ENCODE data around the gene HLA-C.

The HLA-C gene

GRCh38 chr6:31271641-31272357 lies at the start of gene HLA-C:
HLA-C (minus strand) TSS chr6:31272092; CDS start chr6:31272071, 21 bp downstream.
- peak; percentile 99 for DNase-seq (ENCODE audit: low read depth)
- Histone ChIP-seq H3K27me3 (replicated peaks; ENCODE audit: control insufficient read depth, insufficient read depth, low read length) (peaks cover 14% of the 10 kb centered on the region), H3K4me1 (ENCODE audit: control insufficient read depth, insufficient read depth, low read length) (peaks cover 10% of the 10 kb centered on the region), H3K9me3 (ENCODE audit: control insufficient read depth, low read length) (peaks cover 6% of the 10 kb centered on the region), H3K36me3 (ENCODE audit: control insufficient read depth, insufficient read depth, low read length, severe bottlenecking) (peaks cover 23% of the 10 kb centered on the region), H3K9ac (ENCODE audit: low read length) (peak within 1 kb of the TSS; percentile 91), H3K4me3 (ENCODE audit: low read length) (peak within 1 kb of the TSS; percentile 87)

GRCh38 chr6:31321005-31321707 lies 49.3 kb upstream of the HLA-C start:
- Histone ChIP-seq H3K4me3 (ENCODE audit: low read length) (no peak overlapping the region), H3K4me1 (ENCODE audit: control insufficient read depth, insufficient read depth, low read length) (no peaks in the 10 kb centered on the region), H3K36me3 (ENCODE audit: control insufficient read depth, insufficient read depth, low read length, severe bottlenecking) (no peaks in the 10 kb centered on the region), H3K9ac (ENCODE audit: low read length) (no peak overlapping the region), H3K9me3 (ENCODE audit: control insufficient read depth, low read length) (peaks cover 13% of the 10 kb centered on the region), H3K27me3 (replicated peaks; ENCODE audit: control insufficient read depth, insufficient read depth, low read length) (peaks cover 6% of the 10 kb centered on the region)
- no peak for DNase-seq (ENCODE audit: low read depth)

- no peaks in the 10 kb centered on the region for H3K36me3 ChIP-seq (ENCODE audit: control insufficient read depth, insufficient read depth, low read length, severe bottlenecking)
- H3K9me3 ChIP-seq (ENCODE audit: control insufficient read depth, low read length), result peaks cover under 1% of the 10 kb centered on the region
- peaks cover 15% of the 10 kb centered on the region for H3K27me3 ChIP-seq (replicated peaks; ENCODE audit: control insufficient read depth, insufficient read depth, low read length)
- DNase-seq (ENCODE audit: low read depth), result no peak
- no peak overlapping the region for H3K4me3 ChIP-seq (ENCODE audit: low read length)
- no peak overlapping the region for H3K9ac ChIP-seq (ENCODE audit: low read length)
- no peaks in the 10 kb centered on the region for H3K4me1 ChIP-seq (ENCODE audit: control insufficient read depth, insufficient read depth, low read length)
Observed at GRCh38 chr6:31317036-31317435, 45.1 kb upstream of the HLA-C start.

GRCh38 chr6:31309641-31310040 lies 37.7 kb upstream of the HLA-C start:
- H3K36me3 ChIP-seq (ENCODE audit: control insufficient read depth, insufficient read depth, low read length, severe bottlenecking), result no peaks in the 10 kb centered on the region
- H3K4me1 ChIP-seq (ENCODE audit: control insufficient read depth, insufficient read depth, low read length), result no peaks in the 10 kb centered on the region
- peaks cover 35% of the 10 kb centered on the region for H3K27me3 ChIP-seq (replicated peaks; ENCODE audit: control insufficient read depth, insufficient read depth, low read length)
- H3K9ac ChIP-seq (ENCODE audit: low read length), result no peak overlapping the region
- no peaks in the 10 kb centered on the region for H3K9me3 ChIP-seq (ENCODE audit: control insufficient read depth, low read length)
- no peak overlapping the region for H3K4me3 ChIP-seq (ENCODE audit: low read length)
- DNase-seq (ENCODE audit: low read depth), result no peak

- H3K27me3 ChIP-seq (replicated peaks; ENCODE audit: control insufficient read depth, insufficient read depth, low read length), result peaks cover 35% of the 10 kb centered on the region
- no peak overlapping the region for H3K9ac ChIP-seq (ENCODE audit: low read length)
- H3K4me3 ChIP-seq (ENCODE audit: low read length), result no peak overlapping the region
- DNase-seq (ENCODE audit: low read depth), result no peak
- H3K4me1 ChIP-seq (ENCODE audit: control insufficient read depth, insufficient read depth, low read length), result no peaks in the 10 kb centered on the region
- no peaks in the 10 kb centered on the region for H3K9me3 ChIP-seq (ENCODE audit: control insufficient read depth, low read length)
- no peaks in the 10 kb centered on the region for H3K36me3 ChIP-seq (ENCODE audit: control insufficient read depth, insufficient read depth, low read length, severe bottlenecking)
Observed at GRCh38 chr6:31308845-31309175, 36.9 kb upstream of the HLA-C start.

- no peaks in the 10 kb centered on the region for H3K9me3 ChIP-seq (ENCODE audit: control insufficient read depth, low read length)
- H3K9ac ChIP-seq (ENCODE audit: low read length), result no peak overlapping the region
- peaks cover 35% of the 10 kb centered on the region for H3K27me3 ChIP-seq (replicated peaks; ENCODE audit: control insufficient read depth, insufficient read depth, low read length)
- no peaks in the 10 kb centered on the region for H3K36me3 ChIP-seq (ENCODE audit: control insufficient read depth, insufficient read depth, low read length, severe bottlenecking)
- no peak for DNase-seq (ENCODE audit: low read depth)
- H3K4me3 ChIP-seq (ENCODE audit: low read length), result no peak overlapping the region
- no peaks in the 10 kb centered on the region for H3K4me1 ChIP-seq (ENCODE audit: control insufficient read depth, insufficient read depth, low read length)
Observed at GRCh38 chr6:31308050-31308844, 36.4 kb upstream of the HLA-C start.

- no peaks in the 10 kb centered on the region for H3K9me3 ChIP-seq (ENCODE audit: control insufficient read depth, low read length)
- peaks cover 34% of the 10 kb centered on the region for H3K27me3 ChIP-seq (replicated peaks; ENCODE audit: control insufficient read depth, insufficient read depth, low read length)
- H3K9ac ChIP-seq (ENCODE audit: low read length), result no peak overlapping the region
- H3K4me3 ChIP-seq (ENCODE audit: low read length), result no peak overlapping the region
- no peaks in the 10 kb centered on the region for H3K36me3 ChIP-seq (ENCODE audit: control insufficient read depth, insufficient read depth, low read length, severe bottlenecking)
- no peaks in the 10 kb centered on the region for H3K4me1 ChIP-seq (ENCODE audit: control insufficient read depth, insufficient read depth, low read length)
- no peak for DNase-seq (ENCODE audit: low read depth)
Observed at GRCh38 chr6:31307669-31308049, 35.8 kb upstream of the HLA-C start.

- no peak overlapping the region for H3K9ac ChIP-seq (ENCODE audit: low read length)
- no peaks in the 10 kb centered on the region for H3K36me3 ChIP-seq (ENCODE audit: control insufficient read depth, insufficient read depth, low read length, severe bottlenecking)
- no peaks in the 10 kb centered on the region for H3K4me1 ChIP-seq (ENCODE audit: control insufficient read depth, insufficient read depth, low read length)
- DNase-seq (ENCODE audit: low read depth), result no peak
- H3K27me3 ChIP-seq (replicated peaks; ENCODE audit: control insufficient read depth, insufficient read depth, low read length), result peaks cover 43% of the 10 kb centered on the region
- H3K4me3 ChIP-seq (ENCODE audit: low read length), result no peak overlapping the region
- H3K9me3 ChIP-seq (ENCODE audit: control insufficient read depth, low read length), result no peaks in the 10 kb centered on the region
Observed at GRCh38 chr6:31305703-31306219, 33.9 kb upstream of the HLA-C start.

GRCh38 chr6:31304683-31305082 lies 32.8 kb upstream of the HLA-C start:
- DNase-seq (ENCODE audit: low read depth), result peak; percentile 0
- Histone ChIP-seq H3K9me3 (ENCODE audit: control insufficient read depth, low read length) (no peaks in the 10 kb centered on the region), H3K36me3 (ENCODE audit: control insufficient read depth, insufficient read depth, low read length, severe bottlenecking) (no peaks in the 10 kb centered on the region), H3K27me3 (replicated peaks; ENCODE audit: control insufficient read depth, insufficient read depth, low read length) (peaks cover 44% of the 10 kb centered on the region), H3K9ac (ENCODE audit: low read length) (no peak overlapping the region), H3K4me1 (ENCODE audit: control insufficient read depth, insufficient read depth, low read length) (no peaks in the 10 kb centered on the region), H3K4me3 (ENCODE audit: low read length) (no peak overlapping the region)

GRCh38 chr6:31300797-31301196 lies 28.9 kb upstream of the HLA-C start:
- Histone ChIP-seq H3K4me3 (ENCODE audit: low read length) (no peak overlapping the region), H3K9me3 (ENCODE audit: control insufficient read depth, low read length) (peaks cover 11% of the 10 kb centered on the region), H3K4me1 (ENCODE audit: control insufficient read depth, insufficient read depth, low read length) (no peaks in the 10 kb centered on the region), H3K9ac (ENCODE audit: low read length) (no peak overlapping the region), H3K36me3 (ENCODE audit: control insufficient read depth, insufficient read depth, low read length, severe bottlenecking) (no peaks in the 10 kb centered on the region), H3K27me3 (replicated peaks; ENCODE audit: control insufficient read depth, insufficient read depth, low read length) (peaks cover 41% of the 10 kb centered on the region)
- DNase-seq (ENCODE audit: low read depth), result no peak

GRCh38 chr6:31299947-31300346 lies 28.1 kb upstream of the HLA-C start:
- H3K27me3 ChIP-seq (replicated peaks; ENCODE audit: control insufficient read depth, insufficient read depth, low read length), result peaks cover 42% of the 10 kb centered on the region
- no peak overlapping the region for H3K4me3 ChIP-seq (ENCODE audit: low read length)
- H3K4me1 ChIP-seq (ENCODE audit: control insufficient read depth, insufficient read depth, low read length), result no peaks in the 10 kb centered on the region
- no peaks in the 10 kb centered on the region for H3K36me3 ChIP-seq (ENCODE audit: control insufficient read depth, insufficient read depth, low read length, severe bottlenecking)
- no peak overlapping the region for H3K9ac ChIP-seq (ENCODE audit: low read length)
- DNase-seq (ENCODE audit: low read depth), result no peak
- H3K9me3 ChIP-seq (ENCODE audit: control insufficient read depth, low read length), result peaks cover 11% of the 10 kb centered on the region
